Measurements from ENCODE around the gene SSBP4. TPM values are rescaled to one million over a fixed set of nuclear protein-coding genes. Genes with fewer than 3 reads are reported as not detected.

Gene SSBP4
- total and polyA plus RNA-seq, 9 of the 15 experiments (the other 6 are each of a cell fraction or from before 2014, with no cell fraction given), result 1.1 to 189 (median 39.0) TPM

GRCh38 chr19:18415178-18415867 lies 3.9 kb upstream of the SSBP4 start (continued):
- TF ChIP-seq HNRNPLL (IDR thresholded peaks at IDR 0.05; ENCODE audit: low read depth, low read length, poor library complexity, severe bottlenecking) (peak; percentile 35), TSHZ1 (CRISPR knock-in tag; IDR thresholded peaks at IDR 0.05) (peak; percentile 66), DLX4 (CRISPR knock-in tag; IDR thresholded peaks at IDR 0.05) (no peak), HDGF (IDR thresholded peaks at IDR 0.05) (no peak), ZBTB49 (CRISPR knock-in tag; IDR thresholded peaks at IDR 0.05; ENCODE audit: borderline replicate concordance) (no peak), ZNF77 (CRISPR knock-in tag; IDR thresholded peaks at IDR 0.05) (no peak), ZNF324 (CRISPR knock-in tag; IDR thresholded peaks at IDR 0.05) (no peak), SNRNP70 (optimal IDR thresholded peaks at IDR 0.05; ENCODE audit: low read depth, low read length) (no peak), BRD4 (IDR thresholded peaks at IDR 0.05) (no peak; the same call in 1 of the 2 replicates), FOXO4 (CRISPR knock-in tag; IDR thresholded peaks at IDR 0.05) (0 out of 2 replicates have a peak, but pooled peaks have one; percentile 77)

Data from K562 (cell line).